DMS 273 treated with DMSO at 0.1 percent for 48 hours (cell line): Measurements from ENCODE around the gene GOLGA5.
"Not testable (repeated sequence)": the region's sequence is repeated elsewhere in the genome, so short reads cannot be mapped to it uniquely, and the experiment has no call there.

Experiments used
- DNase-seq: peaks from one replicate; lab custom pipeline; 2025; lab: John Stamatoyannopoulos, UW

The GOLGA5 gene

GRCh38 chr14:92778868-92779565 is 15.1 kb upstream of the GOLGA5 start:
- peak; percentile 5 for DNase-seq

GRCh38 chr14:92780444-92781232 is 13.5 kb upstream of the GOLGA5 start:
- DNase-seq, result no peak

GRCh38 chr14:92781350-92781749 is 12.8 kb upstream of the GOLGA5 start:
- DNase-seq, result no peak

- DNase-seq, result peak; percentile 50
Observed at GRCh38 chr14:92783813-92784431, 10.2 kb upstream of the GOLGA5 start.

- no peak for DNase-seq
Observed at GRCh38 chr14:92785667-92786426, 8.3 kb upstream of the GOLGA5 start.

- DNase-seq, result no peak
Observed at GRCh38 chr14:92786427-92786756, 7.7 kb upstream of the GOLGA5 start.

GRCh38 chr14:92787554-92787953 is 6.6 kb upstream of the GOLGA5 start:
- no peak for DNase-seq

GRCh38 chr14:92789457-92790089 is 4.5 kb upstream of the GOLGA5 start:
- no peak for DNase-seq

- no peak for DNase-seq
Observed at GRCh38 chr14:92792885-92793284, 1.2 kb upstream of the GOLGA5 start.

- no peak for DNase-seq
Observed at GRCh38 chr14:92794547-92794941, 439 bp downstream of the GOLGA5 start.

- DNase-seq, result no peak
Observed at GRCh38 chr14:92794961-92795360, 856 bp downstream of the GOLGA5 start.

GRCh38 chr14:92797935-92798653 is 4.0 kb downstream of the GOLGA5 start:
- no peak for DNase-seq

- DNase-seq, result no peak
Observed at GRCh38 chr14:92798811-92799210, 4.7 kb downstream of the GOLGA5 start.

GRCh38 chr14:92800012-92800411 is 5.9 kb downstream of the GOLGA5 start:
- no peak for DNase-seq

GRCh38 chr14:92800525-92800924 is 6.4 kb downstream of the GOLGA5 start:
- DNase-seq, result no peak

- no peak for DNase-seq
Observed at GRCh38 chr14:92801917-92802316, 7.8 kb downstream of the GOLGA5 start.

GRCh38 chr14:92802678-92803077 is 8.6 kb downstream of the GOLGA5 start:
- no peak for DNase-seq

GRCh38 chr14:92813201-92813600 is 19.1 kb downstream of the GOLGA5 start:
- DNase-seq, result no peak

- no peak for DNase-seq
Observed at GRCh38 chr14:92819011-92819597, 25.0 kb downstream of the GOLGA5 start.

- not testable (repeated sequence) for DNase-seq
Observed at GRCh38 chr14:92819680-92820535, 25.8 kb downstream of the GOLGA5 start.
